Measurements from ENCODE around the gene GADD45GIP1. TPM values are rescaled to one million over a fixed set of nuclear protein-coding genes. Genes with fewer than 3 reads are reported as not detected.

The GADD45GIP1 gene
- total RNA-seq, 1 experiment from 2014 or later: 23.2 TPM

GRCh38 chr19:13001166-13001501, 44.1 kb upstream of the GADD45GIP1 start:
- DNase-seq: no peak
- H3K79me2 ChIP-seq (ENCODE audit: low read length): no peaks in the 10 kb centered on the region
- no peaks in the 10 kb centered on the region for H4K20me1 ChIP-seq (ENCODE audit: insufficient read depth, low read depth, low read length)
- H3K27me3 ChIP-seq (ENCODE audit: low read length): no peaks in the 10 kb centered on the region
- H3K27ac ChIP-seq (ENCODE audit: low read length): no peak overlapping the region
- H3K9me2 ChIP-seq (replicated peaks; ENCODE audit: insufficient read depth, low read length): no peaks in the 10 kb centered on the region
- no peaks in the 10 kb centered on the region for H3K4me1 ChIP-seq (ENCODE audit: low read length)
- no peak overlapping the region for H3K4me2 ChIP-seq (ENCODE audit: low read depth, low read length, poor library complexity, severe bottlenecking)
- no peak overlapping the region for H3K9ac ChIP-seq (ENCODE audit: low read length)
- H3K4me3 ChIP-seq (ENCODE audit: low read length): no peak overlapping the region
- no peaks in the 10 kb centered on the region for H3K9me3 ChIP-seq (ENCODE audit: low read length)
- H2AFZ ChIP-seq (ENCODE audit: low read length): no peak overlapping the region
- no peaks in the 10 kb centered on the region for H3K36me3 ChIP-seq (ENCODE audit: insufficient read depth, low read length)

- H3K27ac ChIP-seq (ENCODE audit: low read length): no peak overlapping the region
- no peak for DNase-seq
- H2AFZ ChIP-seq (ENCODE audit: low read length): no peak overlapping the region
Measured at GRCh38 chr19:12997967-12998940, 41.2 kb upstream of the GADD45GIP1 start.

GRCh38 chr19:12997179-12997966, 40.4 kb upstream of the GADD45GIP1 start:
- Histone ChIP-seq H3K9me2 (replicated peaks; ENCODE audit: insufficient read depth, low read length) (no peaks in the 10 kb centered on the region), H3K9ac (ENCODE audit: low read length) (no peak overlapping the region), H4K20me1 (ENCODE audit: insufficient read depth, low read depth, low read length) (no peaks in the 10 kb centered on the region), H3K9me3 (ENCODE audit: low read length) (no peaks in the 10 kb centered on the region), H3K4me3 (ENCODE audit: low read length) (no peak overlapping the region), H3K36me3 (ENCODE audit: insufficient read depth, low read length) (no peaks in the 10 kb centered on the region), H3K27ac (ENCODE audit: low read length) (no peak overlapping the region), H2AFZ (ENCODE audit: low read length) (no peak overlapping the region), H3K27me3 (ENCODE audit: low read length) (no peaks in the 10 kb centered on the region), H3K4me2 (ENCODE audit: low read depth, low read length, poor library complexity, severe bottlenecking) (no peak overlapping the region), H3K79me2 (ENCODE audit: low read length) (no peaks in the 10 kb centered on the region), H3K4me1 (ENCODE audit: low read length) (peaks cover 2% of the 10 kb centered on the region; the same call in 1 of the 2 replicates)
- no peak for DNase-seq

More at GRCh38 chr19:12997967-12998940, 41.2 kb upstream of the GADD45GIP1 start:
- Histone ChIP-seq H3K9me3 (ENCODE audit: low read length) (no peaks in the 10 kb centered on the region), H3K9ac (ENCODE audit: low read length) (no peak overlapping the region), H4K20me1 (ENCODE audit: insufficient read depth, low read depth, low read length) (no peaks in the 10 kb centered on the region), H3K36me3 (ENCODE audit: insufficient read depth, low read length) (no peaks in the 10 kb centered on the region), H3K27me3 (ENCODE audit: low read length) (no peaks in the 10 kb centered on the region), H3K4me1 (ENCODE audit: low read length) (peaks cover 2% of the 10 kb centered on the region; the same call in 1 of the 2 replicates), H3K79me2 (ENCODE audit: low read length) (no peaks in the 10 kb centered on the region), H3K4me3 (ENCODE audit: low read length) (no peak overlapping the region), H3K9me2 (replicated peaks; ENCODE audit: insufficient read depth, low read length) (no peaks in the 10 kb centered on the region), H3K4me2 (ENCODE audit: low read depth, low read length, poor library complexity, severe bottlenecking) (no peak overlapping the region)

- Histone ChIP-seq H3K4me2 (ENCODE audit: low read depth, low read length, poor library complexity, severe bottlenecking) (no peak overlapping the region), H3K4me1 (ENCODE audit: low read length) (peaks cover 2% of the 10 kb centered on the region; the same call in 1 of the 2 replicates), H3K4me3 (ENCODE audit: low read length) (no peak overlapping the region)
Measured at GRCh38 chr19:12996406-12997094, 39.5 kb upstream of the GADD45GIP1 start.

GRCh38 chr19:12995596-12996405, 38.8 kb upstream of the GADD45GIP1 start:
- Histone ChIP-seq H3K9me2 (replicated peaks; ENCODE audit: insufficient read depth, low read length) (no peaks in the 10 kb centered on the region), H4K20me1 (ENCODE audit: insufficient read depth, low read depth, low read length) (no peaks in the 10 kb centered on the region), H3K4me1 (ENCODE audit: low read length) (peaks cover 2% of the 10 kb centered on the region; the same call in 1 of the 2 replicates), H3K9me3 (ENCODE audit: low read length) (no peaks in the 10 kb centered on the region), H3K27me3 (ENCODE audit: low read length) (no peaks in the 10 kb centered on the region), H2AFZ (ENCODE audit: low read length) (no peak overlapping the region), H3K27ac (ENCODE audit: low read length) (no peak overlapping the region), H3K9ac (ENCODE audit: low read length) (no peak overlapping the region), H3K36me3 (ENCODE audit: insufficient read depth, low read length) (no peaks in the 10 kb centered on the region), H3K4me3 (ENCODE audit: low read length) (no peak overlapping the region), H3K4me2 (ENCODE audit: low read depth, low read length, poor library complexity, severe bottlenecking) (no peak overlapping the region), H3K79me2 (ENCODE audit: low read length) (no peaks in the 10 kb centered on the region)
- no peak for DNase-seq

More at GRCh38 chr19:12996406-12997094, 39.5 kb upstream of the GADD45GIP1 start:
- H3K9ac ChIP-seq (ENCODE audit: low read length): no peak overlapping the region
- H3K36me3 ChIP-seq (ENCODE audit: insufficient read depth, low read length): no peaks in the 10 kb centered on the region
- no peaks in the 10 kb centered on the region for H3K9me2 ChIP-seq (replicated peaks; ENCODE audit: insufficient read depth, low read length)
- no peak for DNase-seq
- no peaks in the 10 kb centered on the region for H3K79me2 ChIP-seq (ENCODE audit: low read length)
- H3K27me3 ChIP-seq (ENCODE audit: low read length): no peaks in the 10 kb centered on the region
- H2AFZ ChIP-seq (ENCODE audit: low read length): no peak overlapping the region
- H4K20me1 ChIP-seq (ENCODE audit: insufficient read depth, low read depth, low read length): no peaks in the 10 kb centered on the region
- H3K27ac ChIP-seq (ENCODE audit: low read length): no peak overlapping the region
- no peaks in the 10 kb centered on the region for H3K9me3 ChIP-seq (ENCODE audit: low read length)

GRCh38 chr19:12994701-12995595, 37.9 kb upstream of the GADD45GIP1 start, which contains the start of gene NFIX:
TSS of gene NFIX (plus strand) at chr19:12995475. CDS start at chr19:12995838, 363 bp downstream.
- no peaks in the 10 kb centered on the region for H4K20me1 ChIP-seq (ENCODE audit: insufficient read depth, low read depth, low read length)
- no peaks in the 10 kb centered on the region for H3K9me3 ChIP-seq (ENCODE audit: low read length)
- no peaks in the 10 kb centered on the region for H3K27me3 ChIP-seq (ENCODE audit: low read length)
- H3K9me2 ChIP-seq (replicated peaks; ENCODE audit: insufficient read depth, low read length): no peaks in the 10 kb centered on the region
- H3K4me2 ChIP-seq (ENCODE audit: low read depth, low read length, poor library complexity, severe bottlenecking): peak within 1 kb of the TSS; percentile 42
- H3K79me2 ChIP-seq (ENCODE audit: low read length): no peaks in the 10 kb centered on the region
- peak within 1 kb of the TSS; percentile 45; the same call in 1 of the 2 replicates for H3K4me3 ChIP-seq (ENCODE audit: low read length)
- DNase-seq: peak; percentile 51
- H3K27ac ChIP-seq (ENCODE audit: low read length): no peak within 1 kb of the TSS
- no peaks in the 10 kb centered on the region for H3K36me3 ChIP-seq (ENCODE audit: insufficient read depth, low read length)
- no peak within 1 kb of the TSS for H3K9ac ChIP-seq (ENCODE audit: low read length)
- peaks cover 2% of the 10 kb centered on the region; the same call in 1 of the 2 replicates for H3K4me1 ChIP-seq (ENCODE audit: low read length)
- no peak within 1 kb of the TSS for H2AFZ ChIP-seq (ENCODE audit: low read length)

- no peaks in the 10 kb centered on the region for H3K36me3 ChIP-seq (ENCODE audit: insufficient read depth, low read length)
- H3K79me2 ChIP-seq (ENCODE audit: low read length): no peaks in the 10 kb centered on the region
- no peak overlapping the region for H3K27ac ChIP-seq (ENCODE audit: low read length)
- H3K4me1 ChIP-seq (ENCODE audit: low read length): peaks cover 2% of the 10 kb centered on the region; the same call in 1 of the 2 replicates
- H3K9ac ChIP-seq (ENCODE audit: low read length): no peak overlapping the region
- H2AFZ ChIP-seq (ENCODE audit: low read length): no peak overlapping the region
- H3K9me2 ChIP-seq (replicated peaks; ENCODE audit: insufficient read depth, low read length): no peaks in the 10 kb centered on the region
- no peaks in the 10 kb centered on the region for H3K27me3 ChIP-seq (ENCODE audit: low read length)
- no peak for DNase-seq
- no peak overlapping the region for H3K4me2 ChIP-seq (ENCODE audit: low read depth, low read length, poor library complexity, severe bottlenecking)
- H4K20me1 ChIP-seq (ENCODE audit: insufficient read depth, low read depth, low read length): no peaks in the 10 kb centered on the region
- H3K9me3 ChIP-seq (ENCODE audit: low read length): no peaks in the 10 kb centered on the region; the same call in 1 of the 2 replicates
- no peak overlapping the region for H3K4me3 ChIP-seq (ENCODE audit: low read length)
Measured at GRCh38 chr19:12993562-12993961, 36.5 kb upstream of the GADD45GIP1 start.

Data from Karpas-422 (cell line).